Panc1 (cell line): Measurements from ENCODE around the gene RBM47.

Experiments
- POLR2AphosphoS5 ChIP-seq: IDR thresholded peaks from 2 replicates; pipeline ENCODE4 v1.6.1; 2012; ENCODE audit warnings: mild to moderate bottlenecking, low read depth, low read length, moderate library complexity
- SIN3A ChIP-seq: IDR thresholded peaks from 2 replicates; pipeline ENCODE4 v1.6.1; 2012; ENCODE audit warnings: low read depth, mild to moderate bottlenecking, low read length, moderate library complexity, borderline replicate concordance; ENCODE audit not compliant: insufficient read depth
- TF ChIP-seq, protein P1 (sequence below), 2 experiments: IDR thresholded peaks; 2 replicates each; pipeline ENCODE4 v1.6.1; 2011 to 2012; ENCODE audit warnings: low read depth in 2 of 2, control low read depth in 1 of 2, low read length in 1 of 2, mild to moderate bottlenecking in 1 of 2, moderate library complexity in 1 of 2; ENCODE audit not compliant: insufficient read depth in 1 of 2
- TF ChIP-seq, protein P2 (sequence below): fragments of 450-650 bp; IDR thresholded peaks from 2 replicates; pipeline ENCODE4 v1.5.1; 2017; ENCODE audit warnings: mild to moderate bottlenecking

- TF ChIP-seq, protein P1, sequence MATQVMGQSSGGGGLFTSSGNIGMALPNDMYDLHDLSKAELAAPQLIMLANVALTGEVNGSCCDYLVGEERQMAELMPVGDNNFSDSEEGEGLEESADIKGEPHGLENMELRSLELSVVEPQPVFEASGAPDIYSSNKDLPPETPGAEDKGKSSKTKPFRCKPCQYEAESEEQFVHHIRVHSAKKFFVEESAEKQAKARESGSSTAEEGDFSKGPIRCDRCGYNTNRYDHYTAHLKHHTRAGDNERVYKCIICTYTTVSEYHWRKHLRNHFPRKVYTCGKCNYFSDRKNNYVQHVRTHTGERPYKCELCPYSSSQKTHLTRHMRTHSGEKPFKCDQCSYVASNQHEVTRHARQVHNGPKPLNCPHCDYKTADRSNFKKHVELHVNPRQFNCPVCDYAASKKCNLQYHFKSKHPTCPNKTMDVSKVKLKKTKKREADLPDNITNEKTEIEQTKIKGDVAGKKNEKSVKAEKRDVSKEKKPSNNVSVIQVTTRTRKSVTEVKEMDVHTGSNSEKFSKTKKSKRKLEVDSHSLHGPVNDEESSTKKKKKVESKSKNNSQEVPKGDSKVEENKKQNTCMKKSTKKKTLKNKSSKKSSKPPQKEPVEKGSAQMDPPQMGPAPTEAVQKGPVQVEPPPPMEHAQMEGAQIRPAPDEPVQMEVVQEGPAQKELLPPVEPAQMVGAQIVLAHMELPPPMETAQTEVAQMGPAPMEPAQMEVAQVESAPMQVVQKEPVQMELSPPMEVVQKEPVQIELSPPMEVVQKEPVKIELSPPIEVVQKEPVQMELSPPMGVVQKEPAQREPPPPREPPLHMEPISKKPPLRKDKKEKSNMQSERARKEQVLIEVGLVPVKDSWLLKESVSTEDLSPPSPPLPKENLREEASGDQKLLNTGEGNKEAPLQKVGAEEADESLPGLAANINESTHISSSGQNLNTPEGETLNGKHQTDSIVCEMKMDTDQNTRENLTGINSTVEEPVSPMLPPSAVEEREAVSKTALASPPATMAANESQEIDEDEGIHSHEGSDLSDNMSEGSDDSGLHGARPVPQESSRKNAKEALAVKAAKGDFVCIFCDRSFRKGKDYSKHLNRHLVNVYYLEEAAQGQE (IDR thresholded peaks at IDR 0.05; ENCODE audit: insufficient read depth in 1 of 2, low read depth in 2 of 2, low read length in 1 of 2) = no peak
- TF ChIP-seq, protein P2, sequence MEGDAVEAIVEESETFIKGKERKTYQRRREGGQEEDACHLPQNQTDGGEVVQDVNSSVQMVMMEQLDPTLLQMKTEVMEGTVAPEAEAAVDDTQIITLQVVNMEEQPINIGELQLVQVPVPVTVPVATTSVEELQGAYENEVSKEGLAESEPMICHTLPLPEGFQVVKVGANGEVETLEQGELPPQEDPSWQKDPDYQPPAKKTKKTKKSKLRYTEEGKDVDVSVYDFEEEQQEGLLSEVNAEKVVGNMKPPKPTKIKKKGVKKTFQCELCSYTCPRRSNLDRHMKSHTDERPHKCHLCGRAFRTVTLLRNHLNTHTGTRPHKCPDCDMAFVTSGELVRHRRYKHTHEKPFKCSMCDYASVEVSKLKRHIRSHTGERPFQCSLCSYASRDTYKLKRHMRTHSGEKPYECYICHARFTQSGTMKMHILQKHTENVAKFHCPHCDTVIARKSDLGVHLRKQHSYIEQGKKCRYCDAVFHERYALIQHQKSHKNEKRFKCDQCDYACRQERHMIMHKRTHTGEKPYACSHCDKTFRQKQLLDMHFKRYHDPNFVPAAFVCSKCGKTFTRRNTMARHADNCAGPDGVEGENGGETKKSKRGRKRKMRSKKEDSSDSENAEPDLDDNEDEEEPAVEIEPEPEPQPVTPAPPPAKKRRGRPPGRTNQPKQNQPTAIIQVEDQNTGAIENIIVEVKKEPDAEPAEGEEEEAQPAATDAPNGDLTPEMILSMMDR = no peak
- TF ChIP-seq POLR2AphosphoS5 = no peak
- TF ChIP-seq SIN3A = no peak
Measured at GRCh38 chr4:40626183-40626990, 3.3 kb downstream of the RBM47 start.
